Inflammatory macrophage (primary cell): Measurements from ENCODE around the gene CHRNA7.
"Not testable (repeated sequence)": the region's sequence is repeated elsewhere in the genome, so short reads cannot be mapped to it uniquely, and the experiment has no call there.

Experiments used
- DNase-seq, 2 donors: peaks; one replicate each; pipeline ENCODE4 v3.0.0-alpha.2; 2020 to 2022

CHRNA7 gene

DNA sequence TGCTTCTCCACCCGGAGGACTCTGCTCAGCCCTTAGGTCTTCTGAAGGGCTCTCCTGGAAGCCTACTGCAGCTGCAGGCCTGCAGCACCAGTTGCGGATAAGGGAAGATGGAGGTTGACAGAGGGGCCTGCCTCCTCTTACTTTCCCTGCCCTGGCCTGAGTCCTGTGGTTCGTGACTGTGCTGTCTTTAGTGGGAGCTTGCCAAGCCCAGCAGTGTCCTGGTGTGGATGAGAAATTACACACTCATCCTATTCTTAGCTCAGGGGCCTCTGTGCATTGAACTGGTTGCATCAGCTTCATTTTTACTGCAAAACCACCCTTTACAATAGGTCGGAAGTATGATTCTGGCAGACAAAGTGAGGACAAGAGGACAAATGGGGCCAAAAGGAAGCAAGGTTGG, 163.5 kb downstream of the CHRNA7 start:
- not testable (repeated sequence) for DNase-seq

DNA sequence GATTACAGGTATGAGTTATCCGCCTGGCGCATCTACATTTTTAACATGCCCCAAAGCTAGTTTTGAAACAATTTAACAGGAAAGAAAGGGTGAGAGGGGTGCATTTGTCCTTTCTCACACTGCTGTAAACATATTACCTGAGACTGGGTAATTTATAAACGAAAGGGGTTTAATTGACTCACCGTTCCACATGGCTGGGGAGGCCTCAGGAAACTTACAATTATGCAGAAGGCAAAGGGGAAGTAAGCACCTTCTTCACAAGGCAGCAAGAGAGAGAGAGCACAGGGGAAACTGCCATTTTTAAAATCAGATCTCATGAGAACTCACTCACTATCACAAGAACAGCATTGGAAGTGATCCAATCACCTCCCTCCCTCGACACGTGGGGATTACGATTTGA, 165.9 kb downstream of the CHRNA7 start:
- not testable (repeated sequence) for DNase-seq

DNA sequence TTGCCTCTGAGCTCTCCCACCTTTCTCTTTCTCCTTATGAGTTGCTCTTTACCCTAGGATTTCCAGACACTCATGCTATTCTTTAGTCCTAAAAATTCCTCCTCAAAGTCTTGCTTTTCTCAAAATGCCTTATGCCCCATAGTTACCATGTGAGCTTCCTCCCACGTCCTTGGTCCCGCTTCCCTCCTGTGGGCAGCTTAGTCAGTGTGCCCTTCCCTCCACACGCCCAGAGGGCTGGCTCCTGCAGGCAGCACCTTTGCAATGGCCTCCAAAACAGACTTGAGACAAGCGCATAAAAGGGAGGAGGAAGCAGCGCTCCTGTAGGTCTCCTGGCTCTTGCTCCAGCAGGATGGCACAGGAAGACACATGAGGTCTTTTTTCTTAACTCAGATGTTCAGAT, 168.6 kb downstream of the CHRNA7 start:
- not testable (repeated sequence) for DNase-seq

DNA sequence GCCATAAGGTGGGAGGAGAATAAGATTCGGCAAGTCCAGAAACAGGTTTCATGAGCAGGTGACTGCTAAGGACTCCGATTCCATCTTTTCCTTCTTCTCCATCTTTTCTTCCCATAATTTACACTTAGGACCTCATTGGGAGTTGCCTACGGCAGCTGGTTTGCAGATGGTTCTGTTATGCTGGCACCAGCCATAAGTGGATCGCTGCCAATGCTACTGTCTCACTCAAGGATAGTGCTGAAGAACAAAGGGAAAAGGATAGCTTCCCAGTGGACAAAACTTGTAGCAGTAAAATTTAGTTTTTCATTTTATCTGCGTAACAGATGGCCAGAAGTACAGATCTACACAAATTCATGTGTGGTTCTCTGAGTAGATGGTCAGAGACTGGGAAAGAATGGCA, 178.8 kb downstream of the CHRNA7 start:
- DNase-seq: not testable (repeated sequence)

DNA sequence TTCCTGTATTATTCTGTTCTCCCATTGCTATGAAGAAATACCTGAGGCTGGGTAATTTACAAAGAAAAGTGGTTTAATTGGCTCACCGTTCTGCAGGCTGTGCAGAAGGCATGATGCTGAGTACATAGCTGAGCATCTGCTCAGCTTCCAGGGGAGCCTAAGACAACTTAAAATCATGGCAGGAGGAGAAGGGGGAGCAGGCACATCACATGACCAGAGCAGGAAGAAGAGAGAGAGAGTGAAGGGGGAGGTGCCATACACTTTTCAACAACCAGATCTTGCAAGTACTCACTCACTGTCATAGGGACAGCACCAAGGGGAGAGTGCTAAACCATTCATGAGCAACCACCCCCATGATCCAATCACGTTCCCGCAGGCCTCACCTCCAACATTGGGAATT, 188.4 kb downstream of the CHRNA7 start:
- no peak for DNase-seq
